HG02759 (cell line): ENCODE results near the gene AANAT.
"Not testable (repeated sequence)": the region's sequence is repeated elsewhere in the genome, so short reads cannot be mapped to it uniquely, and the experiment has no call there.

Experiments used
- ATAC-seq: cut with Tn5 transposase; IDR thresholded peaks from one replicate; pipeline ENCODE4 v1.9.1; 2021; ENCODE audit warnings: mild to moderate bottlenecking, moderate library complexity; ENCODE audit not compliant: unreplicated experiment

Gene AANAT

DNA sequence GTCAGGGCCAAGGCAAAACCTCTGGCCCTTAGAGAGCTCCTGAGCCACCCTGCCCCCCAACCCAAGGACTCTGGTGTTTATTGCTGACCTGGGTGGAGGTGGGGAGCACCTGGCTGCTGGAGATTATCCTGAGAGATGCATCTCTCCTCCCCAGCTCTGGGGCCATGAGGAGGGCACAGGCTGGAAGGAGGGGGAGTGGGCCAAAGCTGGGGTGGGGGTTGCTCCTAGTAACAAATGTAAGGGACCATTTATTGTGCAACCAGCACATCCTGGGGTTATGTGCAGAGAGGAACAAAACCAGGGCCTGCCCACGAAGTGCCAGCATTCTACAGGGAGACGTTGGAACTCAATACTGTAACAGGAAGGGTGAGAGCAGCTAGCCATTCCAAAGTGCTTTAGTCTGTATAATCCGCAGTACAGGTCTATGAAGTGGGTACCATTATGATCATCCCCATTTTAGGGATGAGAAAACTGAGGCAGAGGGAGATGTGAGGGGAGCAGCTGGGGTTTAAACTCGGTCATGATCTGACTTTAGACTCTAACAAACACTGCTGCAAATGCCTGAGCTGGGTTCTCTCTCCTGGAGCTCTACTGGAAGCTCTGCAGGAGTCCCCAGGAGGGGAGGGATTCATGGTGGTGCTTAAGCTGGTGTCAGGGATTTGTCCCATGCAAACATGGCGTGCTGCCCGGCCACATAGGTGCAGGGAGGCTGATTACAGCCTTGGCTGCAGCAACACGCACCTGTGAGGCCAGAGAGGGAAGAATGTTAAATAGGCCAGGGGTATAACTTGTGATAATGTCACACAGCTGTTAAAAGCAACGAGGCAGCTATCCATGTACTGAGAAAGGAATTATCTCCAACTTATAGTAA, 35.2 kb downstream of the AANAT start:
- ATAC-seq: no peak

DNA sequence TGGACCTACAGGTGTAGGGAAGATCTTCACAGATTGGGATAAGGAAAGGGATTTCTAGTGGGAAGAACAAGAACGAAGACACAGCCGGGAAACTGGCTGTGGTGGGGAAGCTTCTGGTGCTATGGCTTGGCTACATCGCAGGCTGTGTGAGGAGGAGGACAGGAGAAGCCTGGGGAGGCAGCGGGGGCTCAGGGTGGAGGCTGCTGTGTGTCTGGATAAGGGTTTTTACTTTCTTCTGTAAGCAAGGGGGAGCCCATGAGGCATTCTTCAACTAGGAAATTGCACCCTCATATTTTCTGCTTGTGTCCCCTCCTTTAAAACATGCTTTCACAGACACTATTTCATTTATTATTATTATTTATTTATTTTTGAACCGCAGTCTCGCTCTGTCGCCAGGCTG, 36.7 kb downstream of the AANAT start:
- no peak for ATAC-seq

DNA sequence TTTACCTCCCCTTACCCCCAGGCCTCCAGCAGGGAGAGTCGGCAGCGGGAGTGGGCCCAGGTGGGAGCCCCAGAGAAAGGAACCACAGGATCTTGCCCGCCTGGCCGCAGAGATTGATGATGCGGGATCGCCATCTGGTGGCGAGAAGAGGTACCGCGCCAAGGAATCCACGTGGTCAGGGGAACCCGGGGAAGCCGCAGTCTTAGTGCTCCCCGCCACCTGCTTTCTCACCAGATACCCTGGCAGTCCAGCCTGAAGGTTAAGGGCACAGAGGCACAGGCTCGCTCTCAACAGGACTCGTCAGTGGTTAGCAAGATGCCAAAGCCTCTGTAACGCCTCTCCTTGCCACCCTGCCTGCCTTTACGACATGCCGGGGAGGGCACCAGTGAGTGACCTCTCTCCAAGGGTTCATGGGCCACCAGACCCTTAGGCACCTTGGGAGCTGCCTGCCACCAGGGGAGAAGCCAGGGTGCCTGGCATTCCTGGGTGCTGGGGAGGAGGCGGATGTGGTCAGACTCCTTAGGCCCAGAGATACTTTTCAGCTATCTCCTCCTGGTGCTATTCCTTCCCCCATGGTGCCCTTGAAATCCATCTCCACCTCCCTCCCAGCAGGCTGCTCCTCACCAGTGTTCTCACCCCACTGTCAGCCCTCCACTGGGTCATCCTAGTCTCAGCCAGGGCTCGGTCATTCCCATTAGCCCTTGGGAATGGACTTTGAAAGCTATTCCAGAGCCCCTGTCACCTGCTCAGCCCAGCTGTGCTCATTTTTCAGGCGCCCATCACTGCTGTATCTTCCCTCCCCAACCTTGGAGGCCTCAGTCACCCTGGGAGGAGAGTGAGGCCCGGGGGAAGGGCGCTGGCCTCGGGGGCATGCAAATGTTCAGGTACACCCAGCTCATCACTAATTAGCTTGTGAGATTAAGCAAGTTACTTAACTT, 39.3 kb downstream of the AANAT start:
- ATAC-seq: no peak

DNA sequence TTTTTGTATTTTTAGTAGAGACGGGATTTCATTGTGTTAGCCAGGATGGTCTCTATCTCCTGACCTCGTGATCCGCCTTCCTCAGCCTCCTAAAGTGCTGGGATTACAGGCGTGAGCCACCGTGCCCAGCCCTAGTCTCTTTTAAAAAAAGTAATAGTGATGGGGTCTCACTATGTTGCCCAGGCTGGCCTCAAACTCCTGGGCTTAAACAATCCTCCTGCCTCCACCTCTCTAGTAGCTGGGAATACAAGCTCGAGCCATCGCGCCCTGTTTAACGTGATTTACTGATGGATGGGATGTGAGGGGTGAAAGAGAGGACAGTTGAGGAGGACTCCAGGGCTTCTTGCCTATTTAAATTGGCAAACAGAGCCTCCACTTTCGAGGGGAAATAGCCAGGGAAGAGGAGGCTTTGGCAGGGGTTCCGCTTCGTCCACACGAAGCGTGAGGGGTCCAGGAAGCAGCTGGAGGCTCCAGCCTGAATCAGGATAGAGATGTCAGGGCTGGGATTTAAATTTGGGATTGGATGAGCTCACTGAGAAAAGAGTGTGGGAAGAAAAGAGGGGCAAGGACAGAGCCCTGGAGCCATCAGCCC, 41.2 kb downstream of the AANAT start:
- ATAC-seq: not testable (repeated sequence)

DNA sequence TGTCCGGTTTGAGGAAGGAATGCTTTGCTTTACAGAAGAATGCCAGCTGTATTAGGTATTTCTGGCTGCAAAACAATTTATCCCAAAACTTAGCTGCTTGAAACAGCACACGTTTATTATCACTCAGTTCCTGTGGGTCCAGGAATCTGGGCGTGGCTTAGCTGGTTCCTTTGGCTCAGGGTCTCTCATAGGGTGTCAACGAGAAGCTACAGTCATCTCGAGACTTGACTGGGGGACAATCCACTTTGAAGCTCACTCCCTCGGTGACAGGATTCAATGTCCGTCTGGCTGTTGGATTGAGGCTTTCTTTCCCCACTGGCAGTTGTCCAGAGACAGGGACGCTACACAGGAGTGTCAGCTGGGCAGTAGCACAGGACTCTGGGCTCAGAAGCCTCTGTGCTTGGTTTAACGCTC, 43.4 kb downstream of the AANAT start:
- no peak for ATAC-seq

DNA sequence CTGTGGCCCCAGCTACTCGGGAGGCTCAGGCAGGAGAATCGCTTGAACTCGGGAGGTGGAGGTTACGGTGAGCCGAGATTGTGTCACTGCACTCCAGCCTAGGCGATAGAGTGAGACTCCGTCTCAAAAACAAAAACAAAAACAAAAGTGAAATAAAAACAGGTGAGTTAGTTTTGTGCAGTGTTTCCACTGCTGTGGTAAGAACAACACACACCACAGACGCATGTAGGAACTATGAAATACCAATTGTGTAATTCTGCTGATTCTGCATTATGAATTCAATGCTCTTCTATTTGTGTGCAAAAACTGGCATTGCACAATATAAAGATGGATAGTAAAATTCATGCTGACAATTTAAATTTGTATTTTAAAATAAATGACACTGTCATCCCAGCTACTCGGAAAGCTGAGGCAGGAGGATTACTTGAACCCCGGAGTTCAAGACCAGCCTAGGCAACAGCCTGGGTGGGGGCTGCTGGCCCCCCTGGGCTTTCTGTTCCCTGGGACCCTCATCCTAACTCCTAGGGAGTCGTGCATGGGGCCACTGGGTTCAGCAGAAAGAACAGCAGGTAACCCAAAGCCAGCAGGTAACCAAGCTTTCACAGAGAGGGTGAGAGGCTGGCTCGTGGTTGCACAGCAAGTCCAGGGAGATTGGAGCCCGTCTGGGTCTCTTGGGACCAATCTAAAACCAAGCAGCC, 44.4 kb downstream of the AANAT start:
- ATAC-seq: no peak

DNA sequence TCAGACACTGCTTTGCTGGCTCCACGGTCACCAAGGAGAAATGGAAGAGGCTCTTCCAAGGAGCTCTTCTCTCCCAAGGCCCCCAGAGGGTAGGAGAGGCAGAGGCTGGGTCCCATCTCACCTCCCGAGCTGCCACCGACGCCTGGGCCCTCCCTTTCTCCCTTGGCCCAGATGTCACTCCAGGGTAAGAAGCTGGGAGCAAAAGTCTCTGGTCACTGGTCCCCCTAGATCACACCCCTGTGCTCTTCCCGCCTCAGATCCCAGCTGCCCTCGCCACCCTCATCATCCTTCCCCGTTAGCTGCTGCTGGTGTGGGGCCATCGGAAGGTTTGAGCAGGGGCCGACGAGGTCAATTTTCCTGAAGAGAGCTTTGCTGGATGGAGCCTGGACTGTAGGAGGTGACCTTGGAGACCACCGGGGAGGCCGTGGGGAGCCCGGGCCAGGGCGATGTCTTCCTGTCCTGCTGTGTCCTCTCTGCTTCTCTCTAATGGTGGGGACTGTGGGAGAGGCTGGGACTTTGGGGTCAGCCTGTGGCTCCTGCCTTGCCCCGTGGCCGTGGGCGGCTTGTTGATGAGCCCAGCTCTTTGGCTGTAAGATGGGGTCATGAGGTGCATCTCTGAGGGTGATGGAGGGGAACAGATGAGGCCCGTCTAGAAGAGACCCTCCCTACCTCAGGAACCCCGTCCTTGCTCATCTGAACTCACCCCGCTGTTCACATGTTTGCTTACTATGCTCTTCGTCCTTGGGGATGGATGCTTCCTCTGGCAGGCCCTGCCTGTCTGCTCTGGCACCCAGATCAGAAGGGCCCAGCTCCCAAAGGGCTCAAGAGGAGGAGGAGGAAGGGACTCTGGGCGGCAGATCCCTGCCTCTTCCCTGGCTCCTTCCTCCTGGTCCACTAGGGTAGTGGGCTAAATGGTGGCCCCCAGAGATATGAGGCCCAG, 45.2 kb downstream of the AANAT start:
- ATAC-seq: no peak

DNA sequence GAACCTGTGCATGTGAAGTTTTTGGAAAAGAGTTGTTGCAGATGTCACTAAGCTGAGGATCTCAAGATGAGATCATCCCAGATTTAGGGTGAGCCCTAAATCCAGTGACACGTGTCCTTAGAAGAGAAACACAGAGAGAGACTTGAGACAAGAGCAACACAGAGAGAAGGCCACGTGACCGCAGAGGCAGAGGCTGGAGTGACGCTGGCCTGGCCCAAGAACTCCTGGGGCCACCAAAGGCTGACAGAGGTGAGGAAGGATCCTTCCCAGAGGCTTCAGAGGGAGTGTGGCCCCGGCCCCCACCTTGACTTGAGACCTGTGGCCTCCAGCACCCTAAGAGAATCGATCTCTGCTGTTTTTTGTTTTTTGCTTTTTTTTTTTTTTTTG, 45.9 kb downstream of the AANAT start:
- ATAC-seq: no peak

DNA sequence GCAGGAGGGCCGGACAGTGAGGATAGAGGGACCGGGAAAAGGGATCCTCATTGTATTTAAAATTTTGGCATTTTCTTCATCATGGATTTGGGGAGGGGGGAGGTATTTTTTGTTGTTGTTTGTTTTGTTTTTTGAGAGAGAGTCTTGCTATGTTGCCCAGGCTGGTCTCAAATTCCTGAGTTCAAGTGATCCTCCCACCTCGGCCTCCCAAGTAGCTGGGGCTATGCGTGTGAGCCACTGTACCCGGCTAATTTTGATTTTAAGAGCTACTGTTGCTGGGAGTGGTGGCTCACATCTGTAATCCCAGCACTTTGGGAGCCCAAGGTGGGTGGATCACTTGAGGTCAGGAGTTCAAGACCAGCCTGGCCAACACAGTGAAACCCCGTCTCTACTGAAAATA, 47.0 kb downstream of the AANAT start:
- not testable (repeated sequence) for ATAC-seq

DNA sequence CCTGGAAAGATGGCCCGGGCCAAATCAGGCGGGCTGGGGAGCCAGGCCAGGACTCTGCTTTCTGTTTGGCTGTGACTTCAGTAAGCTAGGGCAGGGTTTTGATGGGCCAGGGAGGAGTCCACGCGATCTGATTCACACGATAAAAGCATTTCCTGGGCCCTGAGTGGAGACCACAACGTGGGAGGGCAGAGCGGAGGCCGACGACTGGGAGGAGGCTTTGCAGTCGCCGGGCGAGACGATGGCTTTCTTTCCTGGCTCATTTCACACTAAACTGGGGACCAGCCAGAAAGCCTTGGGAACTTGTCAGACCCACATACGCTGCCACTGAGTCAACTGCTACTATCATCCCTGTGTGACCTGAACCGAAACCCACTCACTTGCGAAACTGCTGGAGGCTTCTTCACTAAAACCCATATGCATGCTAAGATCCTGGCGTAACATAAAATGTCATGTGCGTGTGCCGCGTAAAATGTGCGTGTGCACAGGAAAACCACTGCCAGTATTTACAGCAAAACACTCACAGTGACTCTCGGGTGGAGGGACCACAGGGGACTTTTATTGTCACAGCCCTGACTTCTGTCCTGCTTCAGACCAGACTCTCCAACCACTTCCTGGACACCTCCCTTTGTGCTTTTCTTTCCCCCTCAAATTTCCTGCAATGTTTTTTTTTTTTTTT, 48.0 kb downstream of the AANAT start:
- ATAC-seq: peak; percentile 66

DNA sequence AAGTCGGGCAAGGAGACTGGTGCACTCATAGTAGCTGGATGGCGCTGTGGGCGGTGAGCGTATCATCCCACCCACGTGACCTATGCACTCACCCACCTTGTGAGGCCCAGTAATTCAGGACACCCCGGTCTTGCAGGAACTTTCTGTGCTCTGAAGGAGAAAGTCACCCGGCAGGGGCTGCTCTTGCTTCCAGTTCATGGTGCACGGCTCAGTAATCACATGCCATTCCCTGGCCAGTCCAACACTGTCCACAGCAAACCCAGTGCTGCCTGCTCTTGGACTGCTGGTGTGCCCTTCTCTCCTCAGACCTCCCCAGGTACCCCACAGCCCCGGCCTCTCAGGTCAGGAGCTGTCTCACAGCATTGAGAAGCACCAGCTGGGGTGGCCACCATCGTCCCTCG, 50.2 kb downstream of the AANAT start:
- ATAC-seq: no peak

DNA sequence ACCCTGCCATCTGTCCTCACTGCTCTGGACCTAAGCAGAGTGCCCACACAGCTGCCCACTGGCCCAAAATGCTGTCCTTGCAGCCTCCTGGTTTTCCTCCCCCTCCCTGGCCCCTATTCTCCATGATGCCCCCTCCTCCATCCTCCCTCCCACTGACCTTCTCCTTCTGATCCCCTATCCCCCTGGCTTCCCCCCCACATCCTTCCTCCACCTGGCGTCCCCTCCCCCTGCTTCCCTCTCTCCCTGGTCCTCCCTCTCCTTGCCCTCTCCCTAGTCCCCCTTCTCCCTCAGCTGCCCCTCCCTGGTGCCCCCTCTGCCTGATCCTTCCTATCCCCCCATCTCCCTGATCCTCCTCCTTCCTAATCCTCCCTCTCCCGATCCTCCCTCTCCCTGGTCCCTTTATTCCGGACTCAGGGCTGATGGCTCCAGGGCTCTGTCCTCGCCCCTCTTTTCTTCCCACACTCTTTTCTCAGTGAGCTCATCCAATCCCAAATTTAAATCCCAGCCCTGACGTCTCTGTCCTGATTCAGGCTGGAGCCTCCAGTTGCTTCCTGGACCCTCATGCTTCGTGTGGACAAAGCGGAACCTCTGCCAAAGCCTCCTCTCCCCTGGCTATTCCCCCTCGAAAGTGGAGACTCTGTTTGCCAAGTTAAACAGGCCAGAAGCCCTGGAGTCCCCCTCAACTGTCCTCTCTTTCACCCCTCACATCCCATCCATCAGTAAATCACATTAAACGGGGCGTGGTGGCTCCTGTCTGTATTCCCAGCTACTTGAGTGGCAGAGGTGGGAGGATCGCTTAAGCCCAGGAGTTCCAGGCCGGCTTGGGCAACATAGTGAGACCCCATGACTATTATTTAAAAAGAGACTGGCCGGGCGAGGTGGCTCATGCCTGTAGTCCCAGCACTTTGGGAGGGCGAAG, 51.9 kb downstream of the AANAT start:
- no peak for ATAC-seq
